Psoas muscle (tissue), 8 donors: Measurements from ENCODE around the gene NKX2-4. TPM values are rescaled to one million over a fixed set of nuclear protein-coding genes. Genes with fewer than 3 reads are reported as not detected.

Source experiments
- ATAC-seq, 4 donors: fragments of 200-7000 bp; cut with Tn5 transposase; one replicate each; pipeline ENCODE4 v1.9.1; 2020; ENCODE audit warnings: moderate library complexity in 3 of 4, mild to moderate bottlenecking in 2 of 4
- DNase-seq, 2 donors: peaks; one replicate each; pipeline ENCODE4 v3.0.0-alpha.2; 2020
- H3K27ac ChIP-seq: fragments of 200-600 bp; one replicate; pipeline ENCODE4 v1.8.0; 2022
- H3K27me3 ChIP-seq, 3 donors: fragments of 200-600 bp in 1 of 3; one replicate each; pipeline versions ENCODE4 v1.6.1 to v1.8.0; 2013 to 2022; ENCODE audit warnings: low read length in 2 of 3, mild to moderate bottlenecking in 2 of 3, moderate library complexity in 1 of 3; ENCODE audit not compliant: insufficient read depth in 3 of 3
- H3K36me3 ChIP-seq, 2 donors: fragments of 200-600 bp in 1 of 2; one replicate each; pipeline versions ENCODE4 v1.6.1 to v1.8.0; 2013 to 2022; ENCODE audit warnings: low read depth in 1 of 2, mild to moderate bottlenecking in 1 of 2, moderate library complexity in 1 of 2; ENCODE audit not compliant: insufficient read depth in 1 of 2
- H3K4me1 ChIP-seq: fragments of 200-600 bp; one replicate; pipeline ENCODE4 v1.8.0; 2022
- H3K4me3 ChIP-seq: fragments of 200-600 bp; one replicate; pipeline ENCODE4 v1.8.0; 2022; ENCODE audit warnings: mild to moderate bottlenecking
- H3K9me3 ChIP-seq: fragments of 200-600 bp; one replicate; pipeline ENCODE4 v1.8.0; 2022
- CTCF ChIP-seq: fragments of 200-600 bp; IDR thresholded peaks from one replicate; pipeline ENCODE4 v1.8.0; 2022; ENCODE audit warnings: antibody characterized with exemption
- WGBS, 3 donors: extraction: QIAGEN DNeasy Blood & Tissue Kit; methylation state at CpG; one replicate each; pipeline versions ENCODE4 v1.1.6 to v1.1.7; 2013; 5-methylcytosine and 5-hydroxymethylcytosine counted together
- intact Hi-C, 2 donors: fragments of 100-400 bp; cut with DNase I; formaldehyde crosslinking; loops; one replicate each; pipeline versions ENCODE4 v1.11.0 to v1.14.2; 2022
- polyA plus RNA-seq, 3 donors: library from polyadenylated mRNA; stranded (reverse); fragments of 200-250 nt; gene quantifications; one replicate each; pipeline ENCODE4 v1.2.3, GENCODE V29; 2013
- total RNA-seq, 4 donors: library from RNA; stranded (reverse); fragmentation: NEBNext Ultra II Directional in 2 of 4; extraction: Animal tissue kit (Norgen Biotek cat#: 25700) in 2 of 4; gene quantifications; one replicate each; pipeline versions ENCODE4 v1.2.1 to v1.2.4, GENCODE V29; 2021 to 2023
- donor health status: healthy with polysubstance abuse.
- donor health status: DM: no; HTN: no; CAD: no; lungs with moderate emphysema.
- donor health status: Bipolar disorder and iron deficiency.
- donor health status: healthy.
- donor health status: DM: yes; HTN: yes; CAD: no.
- donor health status: DM: no; HTN: no; CAD: no.
- donor health status: DM: no; HTN: no; CAD: no.
- donor health status: DM: yes; HTN: yes; CAD: no.

The NKX2-4 gene
- total and polyA plus RNA-seq, 7 donors, result not detected

- intact Hi-C loops, result loop anchor here in 1 of 2 donors (10.0 kb wide), 1 partner anchor 143 kb away; no protein-coding TSS in a partner anchor
- TF ChIP-seq CTCF, result no peak
- DNase-seq (no peak), ATAC-seq (no peak)
- no peaks in the 10 kb centered on the region for H3K4me1 ChIP-seq
- H3K4me3 ChIP-seq, result no peak overlapping the region
- H3K9me3 ChIP-seq, result no peaks in the 10 kb centered on the region
- peaks cover 0 to 27% of the 10 kb centered on the region in 2 donors for H3K36me3 ChIP-seq
- WGBS, 3 donors, result 90 to 93% (median 91%) methylated on average over 5 of the region's 5 CpGs
- no peak overlapping the region for H3K27ac ChIP-seq
- H3K27me3 ChIP-seq, result no peaks in the 10 kb centered on the region
These were observed 19.1 kb downstream of the NKX2-4 start for GRCh38 chr20:21378259-21378658.

GRCh38 chr20:21377701-21378100 lies 19.6 kb downstream of the NKX2-4 start:
- intact Hi-C loops, result loop anchor here in 1 of 2 donors (10.0 kb wide), 1 partner anchor 143 kb away; no protein-coding TSS in a partner anchor

GRCh38 chr20:21376626-21377025 lies 20.7 kb downstream of the NKX2-4 start:
- no peak for ATAC-seq
- no peak for DNase-seq
- no peak for TF ChIP-seq CTCF
- peaks cover 0 to 11% of the 10 kb centered on the region in 2 donors for H3K36me3 ChIP-seq
- H3K4me1 ChIP-seq, result no peaks in the 10 kb centered on the region
- no peak overlapping the region for H3K4me3 ChIP-seq
- no peaks in the 10 kb centered on the region for H3K27me3 ChIP-seq
- intact Hi-C loops, result loop anchor here in 1 of 2 donors (10.0 kb wide), 1 partner anchor 142 kb away; no protein-coding TSS in a partner anchor
- WGBS, 3 donors, result 95 to 97% (median 97%) methylated on average over 3 of the region's 3 CpGs
- H3K27ac ChIP-seq, result no peak overlapping the region
- H3K9me3 ChIP-seq, result no peaks in the 10 kb centered on the region

More at GRCh38 chr20:21377701-21378100, 19.6 kb downstream of the NKX2-4 start:
- ATAC-seq (no peak), DNase-seq (no peak)
- peaks cover 0 to 22% of the 10 kb centered on the region in 2 donors for H3K36me3 ChIP-seq
- no peak for TF ChIP-seq CTCF
- WGBS, 3 donors, result 94 to 97% (median 97%) methylated on average over 9 of the region's 9 CpGs
- H3K27me3 ChIP-seq, result no peaks in the 10 kb centered on the region
- H3K4me3 ChIP-seq, result no peak overlapping the region
- H3K27ac ChIP-seq, result no peak overlapping the region
- H3K9me3 ChIP-seq, result no peaks in the 10 kb centered on the region
- H3K4me1 ChIP-seq, result no peaks in the 10 kb centered on the region

GRCh38 chr20:21373436-21373835 lies 23.9 kb downstream of the NKX2-4 start:
- no peak for TF ChIP-seq CTCF
- intact Hi-C loops, result loop anchor here in 1 of 2 donors (10.0 kb wide), 1 partner anchor 139 kb away; no protein-coding TSS in a partner anchor
- Histone ChIP-seq H3K36me3 (peaks cover 0 to 33% of the 10 kb centered on the region in 2 donors), H3K4me3 (no peak overlapping the region), H3K4me1 (no peaks in the 10 kb centered on the region), H3K27ac (no peak overlapping the region), H3K9me3 (no peaks in the 10 kb centered on the region), H3K27me3 (no peaks in the 10 kb centered on the region)
- DNase-seq (no peak), ATAC-seq (no peak)
- WGBS, 3 donors, result 37 to 62% (median 58%) methylated on average over 1 of the region's 1 CpG

GRCh38 chr20:21372016-21372415 lies 25.3 kb downstream of the NKX2-4 start:
- intact Hi-C loops, result loop anchor here in 1 of 2 donors (10.0 kb wide), 1 partner anchor 137 kb away; no protein-coding TSS in a partner anchor
- DNase-seq (no peak), ATAC-seq (no peak)
- Histone ChIP-seq H3K27me3 (no peaks in the 10 kb centered on the region), H3K9me3 (no peaks in the 10 kb centered on the region), H3K4me1 (no peaks in the 10 kb centered on the region), H3K4me3 (no peak overlapping the region), H3K27ac (no peak overlapping the region), H3K36me3 (peaks cover 0 to 43% of the 10 kb centered on the region in 2 donors)
- 85 to 89% (median 88%) methylated on average over 2 of the region's 2 CpGs for WGBS, 3 donors
- no peak for TF ChIP-seq CTCF
